Stimulated activated effector memory CD8-positive, alpha-beta T cell treated with anti-CD3 and anti-CD28 coated beads, Interleukin-12 subunit alpha, Interleukin-12 subunit beta, amount 100 ng/mL, for 72 hours (primary cell): ENCODE results near the gene PEX19.

Experiments
- ATAC-seq: fragments of 150-1000 bp; cut with Tn5 transposase; 2 replicates; pipeline ENCODE4 v1.10.0; 2021
- DNase-seq, 2 donors: peaks; one replicate each; pipeline ENCODE4 v3.0.0; 2021 to 2022; ENCODE audit warnings: low spot score in 2 of 2
- H3K27ac Mint-ChIP-seq: one replicate; pipeline ENCODE4 v1.8.0; 2022; ENCODE audit warnings: mild to moderate bottlenecking, mixed read lengths
- H3K36me3 Mint-ChIP-seq: one replicate; pipeline ENCODE4 v1.8.0; 2022; ENCODE audit warnings: mild to moderate bottlenecking, mixed read lengths
- H3K4me1 Mint-ChIP-seq: one replicate; pipeline ENCODE4 v1.8.0; 2022; ENCODE audit warnings: mixed read lengths
- H3K4me3 Mint-ChIP-seq: one replicate; pipeline ENCODE4 v1.8.0; 2022; ENCODE audit warnings: mild to moderate bottlenecking, mixed read lengths
- H3K9me3 Mint-ChIP-seq: one replicate; pipeline ENCODE4 v1.8.0; 2022; ENCODE audit warnings: mixed read lengths

Gene PEX19, protein sequence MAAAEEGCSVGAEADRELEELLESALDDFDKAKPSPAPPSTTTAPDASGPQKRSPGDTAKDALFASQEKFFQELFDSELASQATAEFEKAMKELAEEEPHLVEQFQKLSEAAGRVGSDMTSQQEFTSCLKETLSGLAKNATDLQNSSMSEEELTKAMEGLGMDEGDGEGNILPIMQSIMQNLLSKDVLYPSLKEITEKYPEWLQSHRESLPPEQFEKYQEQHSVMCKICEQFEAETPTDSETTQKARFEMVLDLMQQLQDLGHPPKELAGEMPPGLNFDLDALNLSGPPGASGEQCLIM

DNA sequence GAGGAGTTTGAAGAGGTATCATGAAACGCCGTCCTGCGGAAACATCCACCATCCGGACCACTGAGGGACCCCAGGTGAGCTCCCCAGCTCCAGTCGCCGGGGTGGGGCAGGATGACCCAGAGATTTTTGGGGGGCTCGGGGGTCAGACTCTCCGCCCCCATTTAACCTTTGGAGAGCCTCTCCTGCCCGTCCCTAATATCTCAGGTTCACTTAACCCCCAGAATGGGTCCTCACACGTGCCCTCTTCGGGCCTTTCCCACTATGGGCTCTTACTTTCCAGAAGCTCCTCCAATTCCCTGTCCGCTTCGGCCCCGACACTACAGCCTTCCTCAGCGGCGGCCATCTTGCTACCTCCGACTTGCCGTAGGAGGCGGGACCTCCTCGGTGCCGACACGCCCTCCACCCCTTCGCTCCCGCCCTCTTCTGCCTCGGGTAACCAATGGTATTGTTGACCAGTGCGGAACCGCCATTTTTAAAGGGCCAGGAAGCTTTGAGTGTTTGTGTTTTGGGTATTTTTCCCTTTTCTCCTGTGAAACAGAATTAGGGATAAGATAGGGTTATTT is at the start of gene PEX19:
TSS of gene PEX19 (minus strand) at position 352 of the 563 bp plus-strand sequence. CDS start at position 343, 9 bp downstream.
- DNase-seq = peak; percentile 77 to 95
- H3K4me1 Mint-ChIP-seq = peaks cover 25% of the 10 kb centered on the region
- H3K4me3 Mint-ChIP-seq = peak within 1 kb of the TSS; percentile 98
- no peaks in the 10 kb centered on the region for H3K9me3 Mint-ChIP-seq
- peak within 1 kb of the TSS; percentile 97 for H3K27ac Mint-ChIP-seq
- ATAC-seq = peak; percentile 100
- peaks cover 76% of the 10 kb centered on the region for H3K36me3 Mint-ChIP-seq

DNA sequence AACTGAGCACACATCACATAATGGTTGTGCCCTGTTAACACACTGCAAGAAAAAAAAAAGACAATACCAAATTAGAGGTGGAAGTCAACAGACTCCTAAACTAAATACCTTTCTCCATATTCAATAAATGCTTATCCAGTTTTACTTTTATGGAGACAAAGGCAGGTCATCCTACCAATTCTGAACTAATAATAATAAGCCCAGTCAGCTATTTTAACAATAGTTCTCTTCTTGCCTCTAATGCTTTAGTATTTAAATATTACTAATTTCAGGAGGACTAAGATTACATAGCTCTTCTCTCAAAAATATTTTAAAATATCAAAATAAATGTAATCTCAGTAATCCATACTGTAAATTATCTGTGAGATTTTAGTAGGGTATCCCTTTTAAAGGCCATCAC is 47.6 kb upstream of the PEX19 start:
- no peak for DNase-seq
- Mint-ChIP-seq H3K36me3 (peaks cover 100% of the 10 kb centered on the region), H3K4me1 (peaks cover 5% of the 10 kb centered on the region), H3K9me3 (no peaks in the 10 kb centered on the region), H3K4me3 (no peak overlapping the region), H3K27ac (peak overlapping the region; percentile 9)
- no peak for ATAC-seq

DNA sequence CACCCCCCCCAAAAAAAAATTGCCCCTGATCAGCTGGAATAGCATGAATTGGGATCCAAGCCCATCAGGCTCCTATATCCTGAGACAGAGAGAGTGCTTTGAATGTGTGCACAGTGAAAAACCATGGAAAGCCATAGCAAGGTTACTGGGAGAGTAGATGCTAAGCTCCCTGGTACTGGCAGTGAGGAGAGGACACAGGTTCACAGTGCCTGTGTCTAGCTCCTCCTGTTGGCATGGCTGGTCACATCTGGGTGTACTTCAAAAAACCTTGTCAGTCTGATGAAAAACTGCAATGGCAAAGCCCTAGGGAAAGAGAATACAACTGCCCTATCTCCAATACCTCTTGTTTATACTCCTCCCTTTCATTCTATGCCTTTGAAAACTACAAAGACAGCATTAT is 45.2 kb upstream of the PEX19 start:
- H3K36me3 Mint-ChIP-seq = peaks cover 100% of the 10 kb centered on the region

DNA sequence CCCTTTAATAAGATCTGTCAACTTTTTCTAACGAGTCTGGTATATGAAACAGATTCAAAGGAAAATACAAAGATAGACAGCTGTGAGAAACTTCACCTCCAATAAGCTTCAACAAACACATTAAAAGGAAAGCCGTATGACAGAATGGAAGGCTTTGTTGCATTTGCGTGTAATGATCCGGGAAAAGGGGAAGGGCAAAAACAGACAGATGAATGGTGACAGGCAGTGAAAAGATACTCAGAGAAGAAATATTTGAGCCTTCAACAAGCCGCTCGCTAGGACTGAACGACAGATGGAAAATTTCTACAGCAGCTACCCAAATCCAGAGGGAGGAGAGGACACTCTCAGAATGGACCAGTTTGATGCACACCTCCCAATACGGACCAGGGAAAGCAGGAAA is 43.3 kb upstream of the PEX19 start:
- ATAC-seq (no peak), DNase-seq (no peak)
- Mint-ChIP-seq H3K9me3 (no peaks in the 10 kb centered on the region), H3K4me3 (no peak overlapping the region), H3K27ac (peak overlapping the region; percentile 60), H3K4me1 (peaks cover 5% of the 10 kb centered on the region), H3K36me3 (peaks cover 100% of the 10 kb centered on the region)

More for the DNA sequence above, 45.2 kb upstream of the PEX19 start:
- Mint-ChIP-seq H3K9me3 (no peaks in the 10 kb centered on the region), H3K4me3 (no peak overlapping the region), H3K4me1 (peaks cover 5% of the 10 kb centered on the region), H3K27ac (peak overlapping the region; percentile 9)
- ATAC-seq = no peak
- no peak for DNase-seq

DNA sequence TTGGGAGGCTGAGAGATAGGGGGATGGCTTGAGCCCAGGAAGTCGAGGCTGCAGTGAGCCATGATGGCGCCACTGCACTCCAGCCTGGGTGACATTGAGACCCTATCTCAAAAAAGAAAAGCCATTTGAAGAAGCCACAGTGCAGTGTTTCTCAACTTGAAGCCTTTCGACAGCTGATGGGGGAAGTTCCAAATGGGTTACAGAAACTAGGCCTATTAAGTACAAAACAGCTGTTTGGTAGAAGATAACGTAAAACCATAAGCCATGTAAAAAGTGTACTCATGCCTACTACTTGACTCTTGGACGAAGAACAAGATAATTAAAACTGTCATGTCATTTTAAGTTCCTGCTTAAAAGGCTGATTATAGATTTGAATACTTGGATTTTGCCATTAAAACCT is 41.5 kb upstream of the PEX19 start:
- H3K4me3 Mint-ChIP-seq = no peak overlapping the region
- no peak for DNase-seq
- H3K36me3 Mint-ChIP-seq = peaks cover 100% of the 10 kb centered on the region
- no peak for ATAC-seq
- no peaks in the 10 kb centered on the region for H3K9me3 Mint-ChIP-seq
- H3K27ac Mint-ChIP-seq = no peak overlapping the region
- peaks cover 5% of the 10 kb centered on the region for H3K4me1 Mint-ChIP-seq

DNA sequence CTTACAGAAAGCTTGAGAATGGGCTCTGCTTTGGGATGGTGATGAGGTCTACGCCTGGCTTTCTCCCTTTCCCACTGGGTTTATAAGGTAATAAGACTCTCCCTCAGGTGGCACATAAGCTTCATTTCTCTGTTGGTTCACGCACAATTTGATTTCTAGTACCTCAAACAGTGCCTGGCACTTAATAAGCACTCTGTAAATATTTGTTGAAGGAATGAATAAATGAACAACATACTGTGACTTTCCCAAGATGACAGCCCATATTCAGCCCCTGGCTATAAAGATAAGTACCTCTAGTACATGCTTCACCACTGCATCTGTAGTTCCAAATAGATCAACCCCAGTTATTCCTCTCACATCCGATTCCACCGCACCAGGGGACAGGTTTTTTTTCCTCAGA is 40.3 kb upstream of the PEX19 start:
- Mint-ChIP-seq H3K4me3 (no peak overlapping the region), H3K27ac (peak overlapping the region; percentile 50), H3K36me3 (peaks cover 100% of the 10 kb centered on the region), H3K4me1 (peaks cover 2% of the 10 kb centered on the region), H3K9me3 (no peaks in the 10 kb centered on the region)
- no peak for ATAC-seq
- DNase-seq = no peak

DNA sequence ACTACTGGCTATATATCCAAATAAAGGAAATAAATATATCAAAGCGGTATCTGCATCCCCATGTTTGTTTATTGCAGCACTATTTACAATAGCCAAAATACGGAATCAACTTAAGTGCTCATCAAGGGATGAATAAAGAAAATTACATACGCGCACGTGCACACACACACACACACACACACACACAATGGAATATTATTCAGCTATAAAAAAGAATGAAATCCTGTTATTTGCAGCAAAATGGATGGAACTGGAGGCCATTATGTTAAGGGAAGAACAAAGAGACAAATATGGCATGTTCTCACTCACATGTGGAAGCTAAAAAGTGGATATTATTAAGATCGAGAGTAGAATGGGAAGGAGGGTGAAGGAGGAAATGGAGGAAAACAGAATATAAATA is 37.9 kb upstream of the PEX19 start:
- ATAC-seq (no peak), DNase-seq (no peak)
- Mint-ChIP-seq H3K4me3 (no peak overlapping the region), H3K27ac (no peak overlapping the region), H3K9me3 (no peaks in the 10 kb centered on the region), H3K36me3 (peaks cover 100% of the 10 kb centered on the region), H3K4me1 (peaks cover 15% of the 10 kb centered on the region)

DNA sequence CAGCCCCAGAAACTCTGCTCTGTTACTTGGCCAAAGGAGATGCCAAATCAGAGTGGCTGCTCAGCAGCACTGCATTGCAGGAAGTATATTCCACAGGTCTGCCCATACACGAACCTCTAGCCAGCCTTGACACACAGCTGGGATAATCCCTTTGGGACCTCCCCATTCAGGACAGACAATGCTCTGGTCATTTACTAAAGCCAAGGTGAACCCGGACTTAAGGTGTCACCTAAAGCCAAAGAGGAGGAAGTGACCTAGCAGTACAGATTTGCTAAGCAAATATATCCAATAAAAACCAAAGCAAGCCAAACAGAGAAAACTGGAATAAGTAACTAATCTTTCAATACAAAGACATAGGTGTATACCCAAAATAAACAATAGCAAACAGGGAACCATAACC is 30.4 kb upstream of the PEX19 start:
- ATAC-seq = no peak
- peak overlapping the region; percentile 69 for H3K27ac Mint-ChIP-seq
- no peak overlapping the region for H3K4me3 Mint-ChIP-seq
- no peak for DNase-seq
- peaks cover 100% of the 10 kb centered on the region for H3K36me3 Mint-ChIP-seq
- peaks cover 25% of the 10 kb centered on the region for H3K4me1 Mint-ChIP-seq
- peaks cover 9% of the 10 kb centered on the region for H3K9me3 Mint-ChIP-seq

DNA sequence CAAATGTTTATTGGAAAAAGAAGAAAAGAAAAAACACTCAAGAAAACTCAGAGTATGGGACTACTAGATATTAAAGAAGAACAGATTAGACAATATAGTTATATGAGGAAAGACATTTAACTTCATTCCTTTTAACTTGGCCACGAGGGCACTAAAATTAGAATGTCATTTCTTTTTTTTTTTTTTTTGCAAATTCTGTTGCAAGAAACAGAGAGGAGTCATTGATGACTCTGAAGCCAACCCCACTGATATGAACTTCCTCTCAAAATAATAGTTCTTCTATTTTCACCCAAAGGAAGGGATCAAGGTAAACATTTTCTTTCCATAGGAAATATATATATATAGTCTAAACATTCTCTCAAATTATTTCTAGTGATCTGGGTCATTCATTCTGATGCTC is 24.6 kb upstream of the PEX19 start:
- Mint-ChIP-seq H3K27ac (no peak overlapping the region), H3K4me3 (no peak overlapping the region), H3K36me3 (peaks cover 100% of the 10 kb centered on the region), H3K4me1 (no peaks in the 10 kb centered on the region), H3K9me3 (no peaks in the 10 kb centered on the region)
- no peak for DNase-seq
- ATAC-seq = no peak

DNA sequence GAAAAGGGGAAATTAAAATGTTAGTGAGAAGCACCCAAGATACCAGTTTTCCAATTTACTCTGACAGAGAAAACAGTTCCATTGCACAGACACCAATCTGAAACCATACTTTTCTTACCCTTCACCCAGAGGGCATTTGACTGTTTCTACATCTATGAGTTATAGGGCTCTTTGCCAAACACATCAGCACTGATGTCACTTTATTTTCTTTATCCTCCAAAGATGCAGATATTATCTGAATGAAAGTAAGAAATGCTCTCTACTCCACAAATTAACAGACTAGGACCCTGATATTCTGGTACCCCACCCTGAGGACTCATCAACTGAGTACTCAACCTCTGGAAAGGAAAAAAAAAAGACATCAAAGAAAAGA is 24.2 kb upstream of the PEX19 start:
- no peaks in the 10 kb centered on the region for H3K4me1 Mint-ChIP-seq
- H3K4me3 Mint-ChIP-seq = no peak overlapping the region
- peaks cover 100% of the 10 kb centered on the region for H3K36me3 Mint-ChIP-seq
- no peak for ATAC-seq
- no peak overlapping the region for H3K27ac Mint-ChIP-seq
- DNase-seq = no peak
- H3K9me3 Mint-ChIP-seq = no peaks in the 10 kb centered on the region

DNA sequence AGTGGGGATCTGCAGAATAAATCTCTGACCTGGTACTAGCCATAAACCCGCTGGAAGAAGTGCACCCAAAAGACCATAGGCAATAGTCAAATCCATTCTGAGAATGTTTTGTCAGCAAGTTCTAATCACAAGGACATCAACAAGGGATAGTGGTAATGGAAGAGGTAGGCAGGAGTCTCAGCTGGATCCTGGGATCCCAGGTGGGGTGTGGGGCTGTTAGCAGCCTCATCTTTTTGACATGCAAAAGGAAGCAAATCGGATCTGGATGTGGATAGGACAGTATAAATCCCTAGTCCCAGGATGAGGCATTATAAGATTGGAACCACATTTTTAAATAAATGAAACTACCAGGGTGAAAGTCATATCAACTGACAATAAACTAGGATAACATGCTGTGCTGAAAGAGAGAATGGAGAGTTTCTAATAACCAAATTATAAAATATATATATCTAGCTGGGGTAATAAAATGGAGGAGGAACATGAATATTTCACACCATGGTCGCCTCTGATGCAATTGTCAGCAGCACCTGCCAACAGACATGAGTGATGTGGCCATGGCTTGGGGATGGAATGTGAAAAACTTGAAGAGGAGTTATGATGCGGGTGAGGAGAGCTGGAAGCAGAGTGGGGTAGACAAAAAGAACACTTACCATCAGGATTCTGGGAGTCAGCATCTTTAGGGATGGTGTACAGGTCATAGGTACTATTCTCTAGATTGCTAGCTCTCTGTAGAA is 23.7 kb upstream of the PEX19 start:
- Mint-ChIP-seq H3K4me3 (no peak overlapping the region), H3K9me3 (no peaks in the 10 kb centered on the region), H3K27ac (peak overlapping the region; percentile 29), H3K4me1 (no peaks in the 10 kb centered on the region), H3K36me3 (peaks cover 100% of the 10 kb centered on the region)
- DNase-seq (no peak), ATAC-seq (no peak)

DNA sequence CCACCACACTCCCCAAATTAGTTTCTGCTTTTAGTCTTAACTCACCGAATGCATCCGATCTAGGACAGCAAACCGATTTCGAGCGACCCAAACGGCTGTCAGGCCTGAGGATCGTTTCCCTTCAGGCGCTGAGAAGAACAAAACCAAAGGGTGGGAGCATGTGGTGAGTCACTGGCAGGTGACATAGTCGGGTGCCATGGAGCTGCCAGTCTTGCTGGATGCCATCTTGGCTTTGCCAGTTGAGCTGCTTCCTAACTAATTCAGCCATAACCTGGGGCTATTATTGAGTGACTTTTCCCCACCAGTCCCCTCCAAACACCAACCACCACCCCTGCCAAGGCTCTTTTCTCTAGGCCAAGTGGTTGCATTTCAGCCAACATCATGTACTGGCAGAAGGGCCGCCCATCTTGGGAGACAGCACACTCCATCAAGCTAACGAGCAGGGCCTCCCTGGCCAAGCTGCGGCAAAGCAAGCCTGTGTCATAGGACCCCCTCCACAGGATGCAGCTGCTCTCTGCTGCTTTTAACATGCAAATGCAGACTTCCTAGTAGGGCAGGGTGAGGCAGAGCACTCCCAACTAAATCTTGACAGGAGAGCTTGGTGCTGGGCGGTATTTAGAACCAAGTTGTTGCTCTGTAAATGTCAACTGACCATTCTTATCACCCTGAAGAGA is 22.3 kb upstream of the PEX19 start:
- Mint-ChIP-seq H3K9me3 (no peaks in the 10 kb centered on the region), H3K27ac (no peak overlapping the region), H3K4me1 (no peaks in the 10 kb centered on the region), H3K36me3 (peaks cover 100% of the 10 kb centered on the region), H3K4me3 (no peak overlapping the region)
- ATAC-seq = no peak
- no peak for DNase-seq

DNA sequence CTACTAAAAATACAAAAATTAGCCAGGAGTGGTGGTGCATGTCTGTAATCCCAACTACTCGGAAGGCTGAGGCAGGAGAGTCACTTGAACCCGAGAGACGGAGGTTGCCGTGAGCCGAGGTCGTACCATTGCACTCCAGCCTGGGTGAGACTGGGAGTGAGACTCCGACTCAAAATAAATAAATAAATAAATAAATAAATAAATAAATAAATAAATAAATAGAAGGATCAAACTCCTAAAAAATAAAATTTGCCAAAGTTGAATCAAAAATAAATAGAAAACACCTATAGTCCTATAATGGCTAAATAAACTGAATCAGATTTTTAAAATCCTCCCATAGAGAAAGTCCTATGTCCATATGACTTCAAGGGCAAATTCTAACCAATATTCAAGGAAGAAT is 15.2 kb upstream of the PEX19 start:
- Mint-ChIP-seq H3K4me1 (no peaks in the 10 kb centered on the region), H3K4me3 (no peak overlapping the region)

DNA sequence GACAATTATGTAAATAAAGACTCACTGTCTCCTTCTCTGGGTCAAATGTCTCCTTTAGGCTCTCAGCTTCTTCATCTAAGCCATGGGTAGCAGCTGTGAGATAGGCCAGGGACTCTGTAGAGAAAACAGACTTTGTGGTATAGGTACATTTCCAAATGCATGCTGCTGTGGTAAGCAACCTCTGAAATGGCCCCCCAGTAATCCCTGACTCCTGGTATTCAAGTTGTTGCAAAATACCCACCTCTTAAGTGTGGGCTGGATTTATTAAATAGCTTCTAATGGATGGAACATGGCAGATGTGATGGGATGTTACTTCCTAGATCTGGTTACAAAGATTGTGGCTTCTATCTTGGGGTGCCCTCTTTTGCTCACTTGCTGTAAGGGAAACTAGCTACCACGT is 11.1 kb upstream of the PEX19 start:
- peaks cover 100% of the 10 kb centered on the region for H3K36me3 Mint-ChIP-seq
- no peak overlapping the region for H3K4me3 Mint-ChIP-seq
- no peaks in the 10 kb centered on the region for H3K9me3 Mint-ChIP-seq
- H3K4me1 Mint-ChIP-seq = peaks cover 9% of the 10 kb centered on the region
- ATAC-seq (no peak), DNase-seq (no peak)
- H3K27ac Mint-ChIP-seq = no peak overlapping the region

More for the DNA sequence above, 15.2 kb upstream of the PEX19 start:
- DNase-seq (no peak), ATAC-seq (no peak)
- Mint-ChIP-seq H3K9me3 (no peaks in the 10 kb centered on the region), H3K36me3 (peaks cover 100% of the 10 kb centered on the region), H3K27ac (peak overlapping the region; percentile 35)
